Fibroblast of the aortic adventitia (primary cell): Measurements from ENCODE around the gene HUNK. TPM values are rescaled to one million over a fixed set of nuclear protein-coding genes. Genes with fewer than 3 reads are reported as not detected.
"Not testable (repeated sequence)": the region's sequence is repeated elsewhere in the genome, so short reads cannot be mapped to it uniquely, and the experiment has no call there.

Experiments used
- DNase-seq: peaks from one replicate; pipeline ENCODE4 v3.0.0-alpha.2; 2010; ENCODE audit warnings: low read depth
- H3K4me3 ChIP-seq: 2 replicates; pipeline ENCODE4 v1.5.1; 2011; ENCODE audit warnings: low read depth, mild to moderate bottlenecking, control low read depth, low read length, moderate library complexity
- CTCF ChIP-seq: IDR thresholded peaks from 2 replicates; pipeline ENCODE4 v1.5.1; 2011; ENCODE audit warnings: mild to moderate bottlenecking, low read length, control low read depth, inconsistent platforms; ENCODE audit not compliant: insufficient read depth
- total RNA-seq: library from RNA; depleted of rRNA; stranded (reverse); fragments of >200 nt; gene quantifications from 2 replicates; pipeline ENCODE4 v1.2.3, GENCODE V29; 2012; ENCODE audit warnings: low replicate concordance

The HUNK gene
- total RNA-seq, 1 donor = 0.45 TPM

GRCh38 chr21:32034850-32035249 is 162.0 kb downstream of the HUNK start:
- H3K4me3 ChIP-seq = no peak overlapping the region
- DNase-seq = no peak
- TF ChIP-seq CTCF = no peak

GRCh38 chr21:32035617-32036016 is 162.8 kb downstream of the HUNK start:
- no peak for DNase-seq
- TF ChIP-seq CTCF = no peak
- H3K4me3 ChIP-seq = no peak overlapping the region

- H3K4me3 ChIP-seq = no peak overlapping the region
Measured at GRCh38 chr21:32036756-32037155, 163.9 kb downstream of the HUNK start.

GRCh38 chr21:32038751-32039150 is 165.9 kb downstream of the HUNK start:
- not testable (repeated sequence) for H3K4me3 ChIP-seq, DNase-seq

More at GRCh38 chr21:32036756-32037155, 163.9 kb downstream of the HUNK start:
- no peak for DNase-seq
- TF ChIP-seq CTCF = no peak

GRCh38 chr21:32043458-32043857 is 170.6 kb downstream of the HUNK start:
- H3K4me3 ChIP-seq = no peak overlapping the region
- DNase-seq = no peak
- no peak for TF ChIP-seq CTCF

- no peak for DNase-seq
- no peak for TF ChIP-seq CTCF
- H3K4me3 ChIP-seq = no peak overlapping the region
Measured at GRCh38 chr21:32044205-32045180, 171.7 kb downstream of the HUNK start.

GRCh38 chr21:32046191-32046590 is 173.4 kb downstream of the HUNK start:
- no peak for DNase-seq
- TF ChIP-seq CTCF = no peak
- no peak overlapping the region for H3K4me3 ChIP-seq
